NT2/D1 (cell line): ENCODE results near the gene HOXC12.

Experiments
- SUZ12 ChIP-seq: IDR thresholded peaks from 2 replicates; pipeline ENCODE4 v1.6.1; 2011; ENCODE audit not compliant: insufficient read length, insufficient read depth; ENCODE audit errors: extremely low read depth
- YY1 ChIP-seq: IDR thresholded peaks from 2 replicates; pipeline ENCODE4 v1.6.1; 2011; ENCODE audit not compliant: insufficient read length, insufficient read depth
- ZNF274 ChIP-seq: IDR thresholded peaks from 2 replicates; pipeline ENCODE4 v1.6.1; 2011; ENCODE audit warnings: mild to moderate bottlenecking, low read depth, low read length

GRCh38 chr12:53951577-53952334 lies 2.9 kb upstream of the HOXC12 start:
- TF ChIP-seq SUZ12 = peak; percentile 93
- TF ChIP-seq ZNF274 = no peak
- no peak for TF ChIP-seq YY1
